ENCODE data around the gene MAT1A. TPM values are rescaled to one million over a fixed set of nuclear protein-coding genes. Genes with fewer than 3 reads are reported as not detected.
A peak's percentile ranks its signal among the peaks of the same experiment; 100 is the strongest.

MAT1A gene
- total and polyA plus RNA-seq, 12 donors: 0.11 to 1.8 (median 0.26) TPM; not detected in 7

DNA sequence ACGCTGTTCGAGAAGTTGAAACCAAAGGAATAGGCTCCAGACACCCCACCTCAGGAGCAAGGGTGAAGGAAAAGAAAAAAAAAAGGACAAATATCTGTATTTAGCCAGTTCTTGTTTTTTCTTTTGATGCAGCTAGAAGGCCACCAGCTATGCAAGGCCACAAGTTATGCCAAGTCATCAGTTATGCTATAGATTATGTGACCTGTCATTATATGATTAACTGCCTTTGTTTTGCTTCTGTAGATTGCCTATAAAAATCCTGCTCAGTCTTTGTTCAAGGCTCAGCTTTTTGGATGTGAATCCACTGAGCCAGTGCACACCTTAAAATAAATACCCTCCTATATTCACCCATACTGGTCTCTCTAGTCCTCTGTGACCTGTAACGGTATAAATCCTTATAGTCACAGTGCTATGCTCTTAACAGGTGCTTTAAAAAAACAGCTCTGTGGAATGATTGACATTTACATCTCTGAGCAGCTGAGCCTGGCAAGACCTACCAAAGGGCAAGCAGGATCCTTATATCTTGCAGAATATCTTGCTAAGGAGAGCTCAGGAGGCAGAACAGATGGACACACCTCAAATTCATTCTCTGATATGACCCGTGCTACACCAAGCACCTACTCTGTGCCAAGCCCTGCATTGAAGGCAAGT, 20.4 kb downstream of the MAT1A start:
- no peak for DNase-seq
- no peaks in the 10 kb centered on the region for H3K9me3 ChIP-seq
- TF ChIP-seq, protein P1, sequence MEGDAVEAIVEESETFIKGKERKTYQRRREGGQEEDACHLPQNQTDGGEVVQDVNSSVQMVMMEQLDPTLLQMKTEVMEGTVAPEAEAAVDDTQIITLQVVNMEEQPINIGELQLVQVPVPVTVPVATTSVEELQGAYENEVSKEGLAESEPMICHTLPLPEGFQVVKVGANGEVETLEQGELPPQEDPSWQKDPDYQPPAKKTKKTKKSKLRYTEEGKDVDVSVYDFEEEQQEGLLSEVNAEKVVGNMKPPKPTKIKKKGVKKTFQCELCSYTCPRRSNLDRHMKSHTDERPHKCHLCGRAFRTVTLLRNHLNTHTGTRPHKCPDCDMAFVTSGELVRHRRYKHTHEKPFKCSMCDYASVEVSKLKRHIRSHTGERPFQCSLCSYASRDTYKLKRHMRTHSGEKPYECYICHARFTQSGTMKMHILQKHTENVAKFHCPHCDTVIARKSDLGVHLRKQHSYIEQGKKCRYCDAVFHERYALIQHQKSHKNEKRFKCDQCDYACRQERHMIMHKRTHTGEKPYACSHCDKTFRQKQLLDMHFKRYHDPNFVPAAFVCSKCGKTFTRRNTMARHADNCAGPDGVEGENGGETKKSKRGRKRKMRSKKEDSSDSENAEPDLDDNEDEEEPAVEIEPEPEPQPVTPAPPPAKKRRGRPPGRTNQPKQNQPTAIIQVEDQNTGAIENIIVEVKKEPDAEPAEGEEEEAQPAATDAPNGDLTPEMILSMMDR (IDR thresholded peaks at IDR 0.05): no peak
- H3K27ac ChIP-seq: no peak overlapping the region
- H3K27me3 ChIP-seq: no peaks in the 10 kb centered on the region
- no peaks in the 10 kb centered on the region for H3K36me3 ChIP-seq
- no peak overlapping the region for H3K4me3 ChIP-seq
- WGBS, 2 donors: 43 to 45% methylated on average over 4 of the region's 4 CpGs
- H3K4me1 ChIP-seq: peaks cover 0 to 8% (median 0%) of the 10 kb centered on the region in 9 donors
- intact Hi-C loops (cut with DNase I): no loop called here
- no peak for ATAC-seq

DNA sequence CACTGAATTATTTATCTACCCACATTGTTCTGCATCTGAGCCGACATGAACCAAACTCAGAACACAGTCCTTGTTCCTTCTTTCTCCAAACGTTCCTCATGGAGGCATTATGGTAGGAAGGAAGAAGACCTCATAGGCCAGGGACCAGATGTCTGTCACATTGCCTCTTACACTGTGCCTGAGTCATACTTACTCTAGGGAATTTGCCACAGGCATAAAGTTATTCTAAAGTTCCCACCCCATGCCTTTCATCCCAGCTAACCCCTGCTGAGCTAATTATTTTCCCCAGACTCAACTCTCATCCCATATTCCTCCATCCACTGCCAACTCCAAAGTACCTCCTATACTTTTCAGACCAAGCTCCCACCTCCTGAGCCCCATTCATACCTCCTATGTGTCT, 21.2 kb downstream of the MAT1A start:
- Histone ChIP-seq H3K9me3 (no peaks in the 10 kb centered on the region), H3K4me1 (peaks cover 0 to 8% (median 0%) of the 10 kb centered on the region in 9 donors), H3K4me3 (no peak overlapping the region), H3K27me3 (no peaks in the 10 kb centered on the region), H3K27ac (no peak overlapping the region), H3K36me3 (no peaks in the 10 kb centered on the region)
- DNase-seq (no peak), ATAC-seq (no peak)
- WGBS, 2 donors: 63 to 76% methylated on average over 2 of the region's 2 CpGs
- intact Hi-C loops (cut with DNase I): no loop called here
- TF ChIP-seq, protein P1 (IDR thresholded peaks at IDR 0.05): no peak

DNA sequence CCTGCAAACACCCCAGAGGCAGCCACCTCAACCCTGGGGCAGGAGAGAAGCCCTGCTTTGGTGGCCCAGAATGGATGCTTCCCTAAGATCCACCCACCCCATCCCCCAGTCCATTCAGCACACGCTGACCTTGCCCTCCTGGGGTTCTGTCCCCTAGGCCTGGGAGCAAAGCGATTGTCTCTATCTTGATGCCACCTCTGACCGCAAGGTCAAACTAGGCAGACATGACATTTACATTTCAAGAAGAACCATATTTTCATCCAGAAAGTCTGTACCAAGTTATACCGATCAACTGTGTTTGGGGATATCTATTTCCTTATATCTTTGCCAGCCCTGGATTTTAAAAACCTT, 23.0 kb downstream of the MAT1A start:
- H3K4me3 ChIP-seq: no peak overlapping the region
- no peaks in the 10 kb centered on the region for H3K27me3 ChIP-seq
- 80 to 91% methylated on average over 4 of the region's 4 CpGs for WGBS, 2 donors
- H3K36me3 ChIP-seq: no peaks in the 10 kb centered on the region
- ATAC-seq: no peak
- no peak overlapping the region for H3K27ac ChIP-seq
- H3K4me1 ChIP-seq: peaks cover 0 to 8% (median 0%) of the 10 kb centered on the region in 9 donors
- peaks cover 0 to 6% (median 0%) of the 10 kb centered on the region in 11 donors for H3K9me3 ChIP-seq
- TF ChIP-seq, protein P1 (IDR thresholded peaks at IDR 0.05): no peak
- intact Hi-C loops (cut with DNase I): no loop called here
- no peak for DNase-seq

DNA sequence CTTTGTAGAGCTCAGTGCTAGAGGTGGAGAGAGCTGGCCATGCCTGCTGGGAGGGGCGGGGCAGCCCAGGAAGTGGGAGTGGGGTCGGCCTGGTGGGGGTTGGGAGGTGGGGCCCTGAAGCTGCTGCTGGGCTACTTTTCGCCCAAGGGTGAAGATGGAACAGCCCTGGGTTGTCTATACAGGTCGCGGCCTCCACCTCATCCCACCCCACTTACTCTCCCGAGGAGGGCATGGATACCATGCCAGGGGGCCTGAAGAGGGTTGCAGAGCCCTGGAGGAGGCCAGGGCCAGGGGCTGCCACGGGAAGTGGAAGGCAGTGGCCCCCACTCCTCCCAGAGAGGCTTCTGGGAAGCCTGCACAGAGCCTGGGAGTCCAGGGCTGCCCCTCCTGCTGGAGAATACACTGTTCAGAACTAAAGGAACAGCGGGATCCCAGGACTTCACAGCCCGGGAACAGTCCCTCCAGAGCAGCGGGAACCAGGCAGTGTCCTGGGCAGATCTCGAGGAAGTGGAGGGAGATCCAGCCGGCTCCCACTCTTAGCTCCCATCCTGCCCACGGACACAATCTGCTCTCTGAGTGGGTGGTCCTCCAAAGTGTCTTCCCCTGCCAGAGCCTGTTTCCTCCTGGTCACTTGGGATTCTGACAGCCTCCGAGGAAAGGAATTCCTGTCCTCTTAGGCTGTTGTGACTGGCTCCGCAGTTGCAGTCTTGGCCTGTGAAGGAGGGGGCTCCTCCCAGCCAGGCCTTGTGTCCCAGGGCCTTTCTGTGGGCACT, 23.5 kb downstream of the MAT1A start:
- peaks cover 0 to 6% (median 0%) of the 10 kb centered on the region in 11 donors for H3K9me3 ChIP-seq
- TF ChIP-seq, protein P1 (IDR thresholded peaks at IDR 0.05): no peak
- intact Hi-C loops (cut with DNase I): no loop called here
- DNase-seq (no peak), ATAC-seq (peak; percentile 18 to 82 (median 54))
- peaks cover 0 to 8% (median 0%) of the 10 kb centered on the region in 9 donors for H3K4me1 ChIP-seq
- H3K4me3 ChIP-seq: no peak overlapping the region
- no peaks in the 10 kb centered on the region for H3K27me3 ChIP-seq
- H3K27ac ChIP-seq: no peak overlapping the region
- H3K36me3 ChIP-seq: no peaks in the 10 kb centered on the region
- 42 to 48% methylated on average over 15 of the region's 15 CpGs for WGBS, 2 donors

Data from heart right ventricle (tissue), 16 donors.